Fibroblast of villous mesenchyme (primary cell): ENCODE data around the gene BTC. TPM values are rescaled to one million over a fixed set of nuclear protein-coding genes. Genes with fewer than 3 reads are reported as not detected.

Experiments
- DNase-seq: peaks from one replicate; pipeline ENCODE4 v3.0.0-alpha.2; 2010; ENCODE audit warnings: low read depth
- H3K4me3 ChIP-seq: 2 replicates; pipeline ENCODE4 v1.5.1; 2011; ENCODE audit warnings: low read depth, mild to moderate bottlenecking, low read length
- total RNA-seq: library from RNA; depleted of rRNA; stranded (reverse); fragments of >200 nt; gene quantifications from 2 replicates; pipeline ENCODE4 v1.2.3, GENCODE V29; 2012
- TF ChIP-seq, protein P1 (sequence below): IDR thresholded peaks from 2 replicates; pipeline ENCODE4 v1.5.1; 2012; ENCODE audit warnings: low read depth, mild to moderate bottlenecking, low read length; ENCODE audit not compliant: insufficient read depth

Gene BTC, protein sequence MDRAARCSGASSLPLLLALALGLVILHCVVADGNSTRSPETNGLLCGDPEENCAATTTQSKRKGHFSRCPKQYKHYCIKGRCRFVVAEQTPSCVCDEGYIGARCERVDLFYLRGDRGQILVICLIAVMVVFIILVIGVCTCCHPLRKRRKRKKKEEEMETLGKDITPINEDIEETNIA
- 0.43 TPM in 1 of 2 replicates, not detected in the other for total RNA-seq

- TF ChIP-seq, protein P1, sequence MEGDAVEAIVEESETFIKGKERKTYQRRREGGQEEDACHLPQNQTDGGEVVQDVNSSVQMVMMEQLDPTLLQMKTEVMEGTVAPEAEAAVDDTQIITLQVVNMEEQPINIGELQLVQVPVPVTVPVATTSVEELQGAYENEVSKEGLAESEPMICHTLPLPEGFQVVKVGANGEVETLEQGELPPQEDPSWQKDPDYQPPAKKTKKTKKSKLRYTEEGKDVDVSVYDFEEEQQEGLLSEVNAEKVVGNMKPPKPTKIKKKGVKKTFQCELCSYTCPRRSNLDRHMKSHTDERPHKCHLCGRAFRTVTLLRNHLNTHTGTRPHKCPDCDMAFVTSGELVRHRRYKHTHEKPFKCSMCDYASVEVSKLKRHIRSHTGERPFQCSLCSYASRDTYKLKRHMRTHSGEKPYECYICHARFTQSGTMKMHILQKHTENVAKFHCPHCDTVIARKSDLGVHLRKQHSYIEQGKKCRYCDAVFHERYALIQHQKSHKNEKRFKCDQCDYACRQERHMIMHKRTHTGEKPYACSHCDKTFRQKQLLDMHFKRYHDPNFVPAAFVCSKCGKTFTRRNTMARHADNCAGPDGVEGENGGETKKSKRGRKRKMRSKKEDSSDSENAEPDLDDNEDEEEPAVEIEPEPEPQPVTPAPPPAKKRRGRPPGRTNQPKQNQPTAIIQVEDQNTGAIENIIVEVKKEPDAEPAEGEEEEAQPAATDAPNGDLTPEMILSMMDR: peak; percentile 22
- DNase-seq: no peak
- H3K4me3 ChIP-seq: peak within 1 kb of the TSS; percentile 47
Measured at GRCh38 chr4:74794382-74795010, at the start of gene BTC. Gene BTC (minus strand): TSS chr4:74794523. CDS start chr4:74794325, 198 bp downstream.

DNA sequence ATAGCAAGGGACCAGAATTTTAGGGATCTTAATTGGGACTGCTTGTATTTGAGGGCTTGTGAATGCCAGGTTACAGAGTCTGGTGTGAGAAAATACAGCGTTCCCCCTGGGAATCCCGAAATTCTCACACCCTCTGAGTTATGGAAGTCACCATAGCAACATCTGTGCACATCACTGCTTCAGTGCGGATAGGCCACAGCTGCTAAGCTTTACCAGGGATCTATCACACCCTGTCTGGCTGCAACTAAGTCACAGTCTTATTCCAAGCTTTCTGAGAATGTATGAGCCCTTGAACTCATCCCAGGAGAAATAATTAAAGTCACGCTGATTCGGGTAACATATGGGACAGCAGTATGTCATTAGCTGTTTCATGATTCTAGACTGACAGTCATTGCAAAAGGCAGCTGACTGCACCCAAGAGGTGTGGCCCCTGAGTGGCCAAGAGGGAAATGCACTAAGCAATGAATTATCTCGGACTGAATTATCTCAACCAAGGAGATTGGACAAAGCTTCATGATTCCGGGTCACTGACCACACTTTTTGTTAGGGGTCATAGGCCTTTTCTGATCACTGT, 46.7 kb upstream of the BTC start:
- no peak for DNase-seq
- TF ChIP-seq, protein P1: no peak
- H3K4me3 ChIP-seq: no peak overlapping the region

DNA sequence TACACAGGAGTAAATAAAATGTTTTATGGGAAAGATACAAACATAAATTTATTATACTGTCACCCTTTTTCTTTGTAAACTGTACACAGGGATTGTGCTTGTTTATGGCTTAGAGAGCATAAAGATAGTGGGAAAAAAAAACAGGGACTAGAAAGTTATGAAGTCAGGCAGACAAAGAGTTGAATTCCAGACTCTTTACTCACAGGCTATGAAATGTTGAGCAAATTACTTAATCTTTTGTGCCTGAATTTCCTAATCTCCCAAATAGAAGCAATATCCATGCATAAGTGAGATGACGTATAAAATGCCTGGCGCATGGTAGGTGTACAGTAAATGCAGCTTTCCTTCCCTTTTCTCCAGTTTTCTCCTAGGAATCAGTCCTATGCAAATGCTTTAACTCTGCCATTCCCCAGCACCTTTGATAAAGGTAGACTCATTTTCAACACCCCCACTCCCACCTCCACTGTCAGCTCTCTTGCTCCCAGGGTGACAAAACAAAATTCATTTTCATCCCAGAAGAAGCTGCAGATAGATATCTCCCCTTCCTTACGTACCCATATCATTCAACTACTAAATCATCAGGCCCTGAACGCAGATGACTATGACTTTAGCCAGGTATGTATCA, 44.5 kb upstream of the BTC start:
- no peak overlapping the region for H3K4me3 ChIP-seq
- TF ChIP-seq, protein P1: no peak
- DNase-seq: peak; percentile 44

GRCh38 chr4:74830928-74831327, 36.6 kb upstream of the BTC start:
- TF ChIP-seq, protein P1: peak; percentile 13
- no peak for DNase-seq
- no peak overlapping the region for H3K4me3 ChIP-seq

- no peak for DNase-seq
- H3K4me3 ChIP-seq: no peak overlapping the region
- TF ChIP-seq, protein P1: no peak
Measured at GRCh38 chr4:74823194-74823593, 28.9 kb upstream of the BTC start.

DNA sequence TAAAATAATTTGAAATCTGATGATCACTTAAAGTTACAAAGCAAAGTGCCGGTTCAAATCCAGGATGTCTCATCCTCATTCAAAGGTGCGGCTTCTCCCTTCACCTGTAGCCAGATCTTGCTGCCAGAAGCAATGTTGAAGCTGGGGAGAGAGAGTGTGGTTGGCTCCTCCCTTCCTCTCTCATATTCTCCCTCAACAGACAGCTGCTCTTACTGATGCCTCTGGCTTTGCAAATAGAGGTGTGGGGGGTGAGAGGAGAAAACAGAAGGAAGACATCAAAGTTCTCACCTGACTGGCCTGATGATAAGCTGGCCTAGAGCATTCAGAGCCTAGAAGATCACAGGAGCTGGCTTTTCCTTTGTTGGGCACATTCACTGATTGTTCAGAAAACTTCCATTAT, 28.3 kb upstream of the BTC start:
- no peak for DNase-seq
- TF ChIP-seq, protein P1: no peak
- no peak overlapping the region for H3K4me3 ChIP-seq
